ENCODE measurements around the gene KCTD16.

Gene KCTD16

GRCh38 chr5:144463481-144464223, 293.0 kb downstream of the KCTD16 start (continued):
- TF ChIP-seq HOXD13 (CRISPR knock-in tag; IDR thresholded peaks at IDR 0.05; ENCODE audit: borderline replicate concordance): no peak

GRCh38 chr5:144464306-144464705, 293.6 kb downstream of the KCTD16 start:
- ChIA-PET POLR2A (no interaction called here), CTCF (no interaction called here)
- H3K4me1 ChIP-seq (ENCODE audit: control insufficient read depth, insufficient read depth, low read length): no peaks in the 10 kb centered on the region

GRCh38 chr5:144465441-144465840, 294.8 kb downstream of the KCTD16 start:
- no peaks in the 10 kb centered on the region for H3K4me1 ChIP-seq (ENCODE audit: control insufficient read depth, insufficient read depth, low read length)
- H3K27ac ChIP-seq (ENCODE audit: extremely low read depth, low read depth, low read length): no peak overlapping the region
- H3K9me3 ChIP-seq (ENCODE audit: control insufficient read depth, insufficient read depth, low read depth, low read length): no peaks in the 10 kb centered on the region
- POLR2A ChIA-PET: no interaction called here
- TF ChIP-seq ZBTB1 (tag by site-specific recombination; IDR thresholded peaks at IDR 0.05): no peak
- no peak for TF ChIP-seq ZNF670 (tag by site-specific recombination; IDR thresholded peaks at IDR 0.05; ENCODE audit: low read depth)
- no peak for TF ChIP-seq KLF8 (tag by site-specific recombination; IDR thresholded peaks at IDR 0.05)
- TF ChIP-seq ZNF76 (tag by site-specific recombination; IDR thresholded peaks at IDR 0.05; ENCODE audit: borderline replicate concordance, low read depth): no peak
- TF ChIP-seq ZXDB (tag by site-specific recombination; IDR thresholded peaks at IDR 0.05): no peak
- no peak for TF ChIP-seq ZNF121 (tag by site-specific recombination; IDR thresholded peaks at IDR 0.05)
- TF ChIP-seq ZNF26 (tag by site-specific recombination; IDR thresholded peaks at IDR 0.05): no peak
- TF ChIP-seq PRDM1 (tag by site-specific recombination; IDR thresholded peaks at IDR 0.05): no peak
- TF ChIP-seq ZNF211 (tag by site-specific recombination; IDR thresholded peaks at IDR 0.05; ENCODE audit: low read depth): no peak
- CTCF ChIA-PET: interaction anchor here (0.6 to 1.2 kb wide), 2 partner anchors 262 to 1064 kb away, joined by 3 to 4 read pairs; no protein-coding TSS in a partner anchor
- H3K4me3 ChIP-seq (ENCODE audit: low read depth, low read length): no peak overlapping the region
- H3K36me3 ChIP-seq (ENCODE audit: control insufficient read depth in 2 of 2, insufficient read depth in 1 of 2, low read length in 2 of 2): no peaks in the 10 kb centered on the region

More at GRCh38 chr5:144464306-144464705, 293.6 kb downstream of the KCTD16 start:
- TF ChIP-seq ZFP3 (tag by site-specific recombination; IDR thresholded peaks at IDR 0.05; ENCODE audit: low read depth) (no peak), PRDM1 (tag by site-specific recombination; IDR thresholded peaks at IDR 0.05) (no peak), GLI4 (tag by site-specific recombination; IDR thresholded peaks at IDR 0.05) (no peak), ZNF350 (tag by site-specific recombination; IDR thresholded peaks at IDR 0.05) (no peak), ZNF549 (tag by site-specific recombination; IDR thresholded peaks at IDR 0.05) (no peak), WT1 (tag by site-specific recombination; IDR thresholded peaks at IDR 0.05) (no peak), REST (tag by site-specific recombination; IDR thresholded peaks at IDR 0.05) (no peak), ZNF837 (tag by site-specific recombination; IDR thresholded peaks at IDR 0.05) (no peak), ZBTB6 (tag by site-specific recombination; IDR thresholded peaks at IDR 0.05) (no peak), SP2 (tag by site-specific recombination; IDR thresholded peaks at IDR 0.05) (no peak), HOXA7 (CRISPR knock-in tag; IDR thresholded peaks at IDR 0.05; ENCODE audit: borderline replicate concordance) (no peak), ZSCAN5A (tag by site-specific recombination; IDR thresholded peaks at IDR 0.05) (no peak), ZNF10 (tag by site-specific recombination; IDR thresholded peaks at IDR 0.05) (no peak), ZNF423 (tag by site-specific recombination; IDR thresholded peaks at IDR 0.05) (no peak)
- Histone ChIP-seq H3K27ac (ENCODE audit: extremely low read depth, low read depth, low read length) (no peak overlapping the region), H3K4me3 (ENCODE audit: low read depth, low read length) (no peak overlapping the region), H3K36me3 (ENCODE audit: control insufficient read depth in 2 of 2, insufficient read depth in 1 of 2, low read length in 2 of 2) (no peaks in the 10 kb centered on the region), H3K9me3 (ENCODE audit: control insufficient read depth, insufficient read depth, low read depth, low read length) (no peaks in the 10 kb centered on the region)
